Pancreas (tissue), 10 donors: Measurements from ENCODE around the gene TDRD15. TPM values are rescaled to one million over a fixed set of nuclear protein-coding genes. Genes with fewer than 3 reads are reported as not detected.
"Not testable (repeated sequence)": the region's sequence is repeated elsewhere in the genome, so short reads cannot be mapped to it uniquely, and the experiment has no call there.

Experiments
- ATAC-seq, 4 donors: fragments of 200-7000 bp; cut with Tn5 transposase; one replicate each; pipeline versions ENCODE4 v1.8.0 to v1.9.1; 2020; ENCODE audit warnings: mild to moderate bottlenecking in 4 of 4, moderate library complexity in 4 of 4
- DNase-seq, 6 donors: peaks; one replicate each; pipeline ENCODE4 v3.0.0-alpha.2; 2020
- FAIRE-seq: peaks from 2 replicates; lab custom pipeline; 2012; peaks lifted over from hg19 to GRCh38; lab: Jason Lieb, UNC
- H3K27ac ChIP-seq, 4 donors: fragments of 200-600 bp; sonication (generic); 1 replicate in 3 of 4; 2 replicates in 1 of 4; pipeline versions ENCODE4 v1.5.0 to v1.8.0; 2020
- H3K27me3 ChIP-seq, 4 donors: fragments of 200-600 bp; one replicate each; pipeline ENCODE4 v1.8.0; 2021
- H3K36me3 ChIP-seq, 3 donors: fragments of 200-600 bp; sonication (generic) in 1 of 3; one replicate each; pipeline versions ENCODE4 v1.5.0 to v1.8.0; 2020 to 2021
- H3K4me1 ChIP-seq, 3 donors: fragments of 200-600 bp; one replicate each; pipeline ENCODE4 v1.8.0; 2021
- H3K4me3 ChIP-seq, 4 donors: fragments of 200-600 bp; sonication (generic) in 2 of 4; one replicate each; pipeline versions ENCODE4 v1.5.0 to v1.8.0; 2020 to 2021
- H3K9me3 ChIP-seq, 4 donors: fragments of 200-600 bp; one replicate each; pipeline ENCODE4 v1.8.0; 2021
- CTCF ChIP-seq, 4 donors: fragments of 200-600 bp; sonication (generic) in 3 of 4; IDR thresholded peaks; one replicate each; pipeline versions ENCODE4 v1.5.0 to v1.8.0; 2021; ENCODE audit warnings: antibody characterized with exemption in 4 of 4
- WGBS, 2 donors: extraction: QIAGEN DNeasy Blood & Tissue Kit; methylation state at CpG; one replicate each; pipeline ENCODE4 v1.1.7; 2013; 5-methylcytosine and 5-hydroxymethylcytosine counted together
- intact Hi-C, 3 donors: fragments of 100-400 bp; cut with DNase I; formaldehyde crosslinking; loops; one replicate each; pipeline versions ENCODE4 v1.11.1 to v1.14.2; 2022
- polyA plus RNA-seq, 2 donors: library from polyadenylated mRNA; stranded (reverse); fragments of 200-250 nt; gene quantifications; one replicate each; pipeline ENCODE4 v1.2.3, GENCODE V29; 2013
- total RNA-seq, 6 donors: library from RNA; stranded (reverse); fragmentation: NEBNext Ultra II Directional in 4 of 6; extraction: Animal tissue kit (Norgen Biotek cat#: 25700) in 4 of 6; gene quantifications; one replicate each; pipeline versions ENCODE4 v1.2.1 to v1.2.4, GENCODE V29; 2021 to 2023
- donor health status: healthy with polysubstance abuse.
- donor health status: DM: no; HTN: no; CAD: no; lungs with moderate emphysema.
- donor health status: DM: no; HTN: no; CAD: no.
- donor health status: control.
- donor health status: control.
- donor health status: Bipolar disorder and iron deficiency.
- donor health status: DM: yes; HTN: yes; CAD: no.
- donor health status: DM: no; HTN: no; CAD: no.
- donor health status: DM: no; HTN: no; CAD: no.
- donor health status: DM: yes; HTN: yes; CAD: no.

TDRD15 gene
- total and polyA plus RNA-seq, 8 donors: not detected

- H3K4me1 ChIP-seq: no peaks in the 10 kb centered on the region
- TF ChIP-seq CTCF (IDR thresholded peaks at IDR 0.05): no peak
- H3K27me3 ChIP-seq: peaks cover 0 to 19% (median 2%) of the 10 kb centered on the region in 4 donors
- H3K36me3 ChIP-seq: no peaks in the 10 kb centered on the region
- WGBS, 2 donors: 61 to 74% methylated on average over 2 of the region's 2 CpGs
- no peaks in the 10 kb centered on the region for H3K9me3 ChIP-seq
- FAIRE-seq (no peak), ATAC-seq (no peak), DNase-seq (no peak)
- H3K4me3 ChIP-seq: no peak overlapping the region
- intact Hi-C loops: no loop called here
- H3K27ac ChIP-seq: no peak overlapping the region
Measured at GRCh38 chr2:21135585-21135984, 11.8 kb downstream of the TDRD15 start.

DNA sequence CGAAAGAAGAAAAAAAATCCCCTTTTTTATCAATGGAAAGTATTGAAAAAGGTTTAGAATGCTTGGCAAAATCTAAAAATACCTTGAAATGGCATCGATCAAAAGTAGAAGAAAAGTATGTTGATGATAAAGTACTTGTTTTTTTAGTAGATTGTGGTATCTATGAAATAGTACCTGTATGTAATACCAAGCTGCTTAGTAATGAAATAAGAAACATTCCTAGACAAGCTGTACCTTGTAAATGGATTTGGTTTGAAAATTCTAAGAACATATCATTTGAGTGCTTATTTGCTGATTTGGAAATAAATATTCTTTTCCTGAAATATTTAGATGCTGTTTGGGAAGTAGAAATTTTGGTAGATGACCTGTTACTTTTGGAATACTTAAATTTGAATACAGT is 18.4 kb downstream of the TDRD15 start:
- Histone ChIP-seq H3K27me3 (peaks cover 0 to 7% (median 0%) of the 10 kb centered on the region in 4 donors), H3K4me3 (no peak overlapping the region), H3K27ac (no peak overlapping the region), H3K9me3 (no peaks in the 10 kb centered on the region), H3K4me1 (no peaks in the 10 kb centered on the region), H3K36me3 (no peaks in the 10 kb centered on the region)
- DNase-seq (no peak), FAIRE-seq (no peak), ATAC-seq (no peak)
- TF ChIP-seq CTCF (IDR thresholded peaks at IDR 0.05): no peak
- intact Hi-C loops: no loop called here
- WGBS, 2 donors: 44 to 58% methylated on average over 2 of the region's 2 CpGs

DNA sequence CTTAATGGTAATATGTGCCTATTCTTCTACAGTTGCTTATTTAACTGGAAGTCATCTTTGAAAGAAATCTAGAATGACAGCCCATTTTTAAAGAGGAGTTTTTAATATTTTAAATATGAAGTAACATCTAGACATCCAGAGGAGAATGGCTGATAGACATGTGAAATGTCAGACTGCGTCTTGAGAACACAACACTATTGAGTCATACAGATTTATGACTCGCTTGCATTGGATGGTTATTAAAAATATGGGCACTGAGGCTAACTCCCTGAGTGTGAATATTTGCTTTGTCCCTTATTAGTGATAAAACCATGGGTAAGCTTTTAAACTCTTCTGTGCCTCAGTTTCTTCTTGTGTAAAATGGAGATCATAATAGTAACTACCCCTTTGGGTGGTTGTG is 22.9 kb downstream of the TDRD15 start:
- FAIRE-seq: no peak
- no peaks in the 10 kb centered on the region for H3K36me3 ChIP-seq
- no peak for TF ChIP-seq CTCF (IDR thresholded peaks at IDR 0.05)
- H3K4me1 ChIP-seq: no peaks in the 10 kb centered on the region
- H3K9me3 ChIP-seq: no peaks in the 10 kb centered on the region
- no peak for DNase-seq
- no peak for ATAC-seq
- WGBS, 2 donors: 87 to 88% methylated on average over 2 of the region's 2 CpGs
- intact Hi-C loops: no loop called here
- no peak overlapping the region for H3K27ac ChIP-seq
- H3K4me3 ChIP-seq: no peak overlapping the region
- H3K27me3 ChIP-seq: peaks cover 0 to 13% (median 0%) of the 10 kb centered on the region in 4 donors

DNA sequence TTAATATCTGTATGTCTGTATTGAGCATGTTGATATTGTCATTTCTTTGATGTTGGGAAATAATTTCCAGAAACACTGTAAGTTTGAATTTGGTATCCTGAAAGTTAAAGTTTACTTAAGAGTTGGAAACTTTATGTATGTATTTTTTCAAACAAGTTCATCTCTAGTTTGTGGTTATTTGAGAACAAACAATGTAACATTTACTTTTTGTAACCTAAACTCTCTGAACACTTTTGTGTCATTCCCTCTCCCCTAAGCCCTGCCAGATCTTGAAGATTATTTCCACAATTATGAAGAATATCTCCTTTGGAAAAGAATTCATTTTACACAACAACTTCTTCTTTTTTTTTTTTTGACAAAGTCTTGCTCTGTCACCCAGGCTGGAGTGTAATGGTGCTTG is 24.9 kb downstream of the TDRD15 start:
- Histone ChIP-seq H3K4me3 (no peak overlapping the region), H3K9me3 (no peaks in the 10 kb centered on the region), H3K36me3 (no peaks in the 10 kb centered on the region), H3K27me3 (peaks cover 0 to 13% (median 0%) of the 10 kb centered on the region in 4 donors), H3K4me1 (no peaks in the 10 kb centered on the region), H3K27ac (no peak overlapping the region)
- TF ChIP-seq CTCF (IDR thresholded peaks at IDR 0.05): no peak
- no peak for FAIRE-seq
- intact Hi-C loops: no loop called here
- ATAC-seq: no peak
- no peak for DNase-seq

GRCh38 chr2:21151234-21151633 is 27.5 kb downstream of the TDRD15 start:
- FAIRE-seq, DNase-seq, H3K36me3 ChIP-seq, intact Hi-C loops, H3K4me3 ChIP-seq, H3K4me1 ChIP-seq, H3K27ac ChIP-seq, H3K27me3 ChIP-seq, H3K9me3 ChIP-seq, ATAC-seq: not testable (repeated sequence)
- WGBS, 2 donors: 56 to 59% methylated on average over 2 of the region's 2 CpGs
